NCI-H446 treated with DMSO at 0.1 percent for 48 hours (cell line): ENCODE data around the gene METRN.

ENCODE experiments used
- DNase-seq: peaks from one replicate; lab custom pipeline; 2025; lab: John Stamatoyannopoulos, UW

METRN gene

GRCh38 chr16:714558-715476 is at the start of gene METRN:
Gene METRN (plus strand): TSS chr16:715118. CDS start chr16:715290, 172 bp downstream.
- DNase-seq, result peak; percentile 54

- no peak for DNase-seq
Measured at GRCh38 chr16:666572-666971, 48.3 kb upstream of the METRN start.

DNA sequence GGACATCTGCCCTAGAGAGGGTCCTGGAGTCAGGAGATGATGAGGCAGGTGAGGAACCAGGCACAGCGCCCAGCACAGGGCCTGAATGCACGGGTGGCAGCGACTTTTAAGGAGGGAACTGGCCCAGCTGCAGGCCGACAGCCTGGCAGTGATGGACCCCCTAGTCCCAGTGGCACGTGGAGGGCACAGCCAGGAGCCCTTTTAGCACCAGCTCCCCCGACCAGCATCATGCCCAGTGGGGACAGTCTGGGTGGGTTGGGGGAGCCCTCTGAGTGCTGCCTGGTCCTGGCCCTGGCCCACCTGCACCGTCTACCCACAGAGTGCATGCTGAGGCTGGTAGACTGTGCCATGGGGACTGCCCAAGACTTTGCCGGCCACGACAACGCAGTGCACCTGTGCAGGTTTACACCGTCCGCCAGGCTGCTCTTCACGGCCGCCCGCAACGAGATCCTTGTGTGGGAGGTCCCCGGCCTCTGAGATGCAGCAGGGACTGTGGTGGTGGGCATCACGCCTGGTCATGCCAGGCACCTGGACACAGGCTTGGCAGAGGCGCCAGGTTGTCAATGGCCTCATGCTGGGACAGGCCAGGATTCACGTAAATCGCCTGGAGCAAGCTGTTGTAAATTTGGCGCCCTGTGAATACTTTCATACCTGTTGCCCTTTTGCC is 47.7 kb upstream of the METRN start:
- DNase-seq, result no peak

DNA sequence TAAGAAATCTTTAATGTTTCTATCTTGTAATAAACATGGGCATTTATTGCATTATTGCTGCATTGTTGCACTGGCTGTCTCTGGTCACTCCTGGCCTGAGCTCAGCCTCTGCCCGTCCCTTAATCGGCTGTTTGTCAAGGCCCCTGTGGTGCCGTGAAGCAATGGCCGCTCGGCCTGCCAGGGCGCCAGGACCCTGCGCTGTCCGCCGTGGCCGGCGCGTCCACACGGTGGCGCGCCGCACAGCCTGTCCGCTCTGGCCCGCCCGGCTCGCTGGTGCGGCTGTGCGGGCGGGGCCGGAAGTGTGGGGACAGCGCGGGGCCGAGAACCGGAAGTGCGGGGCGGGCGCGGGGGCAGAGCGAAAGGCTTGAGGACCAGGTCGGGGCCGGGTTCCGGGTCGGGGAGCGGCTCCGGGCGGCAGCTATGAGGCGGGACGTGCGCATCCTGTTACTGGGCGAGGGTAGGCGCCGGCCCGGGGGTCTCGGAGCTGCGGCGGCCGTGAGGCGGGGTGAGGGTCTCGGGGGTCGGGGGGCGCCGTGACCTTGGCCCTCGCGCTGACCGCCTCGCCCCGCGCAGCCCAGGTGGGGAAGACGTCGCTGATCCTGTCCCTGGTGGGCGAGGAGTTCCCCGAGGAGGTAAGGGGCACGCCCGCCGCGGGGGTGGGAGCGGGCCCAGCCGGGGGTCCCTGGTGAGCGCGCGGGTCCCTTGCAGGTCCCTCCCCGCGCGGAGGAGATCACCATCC is 47.0 kb upstream of the METRN start, which contains the start of gene RHOT2:
Gene RHOT2, plus strand, starts transcription at position 353 of the 739 bp plus-strand sequence. Its CDS starts 68 bp downstream, at position 421.
- peak; percentile 69 for DNase-seq

DNA sequence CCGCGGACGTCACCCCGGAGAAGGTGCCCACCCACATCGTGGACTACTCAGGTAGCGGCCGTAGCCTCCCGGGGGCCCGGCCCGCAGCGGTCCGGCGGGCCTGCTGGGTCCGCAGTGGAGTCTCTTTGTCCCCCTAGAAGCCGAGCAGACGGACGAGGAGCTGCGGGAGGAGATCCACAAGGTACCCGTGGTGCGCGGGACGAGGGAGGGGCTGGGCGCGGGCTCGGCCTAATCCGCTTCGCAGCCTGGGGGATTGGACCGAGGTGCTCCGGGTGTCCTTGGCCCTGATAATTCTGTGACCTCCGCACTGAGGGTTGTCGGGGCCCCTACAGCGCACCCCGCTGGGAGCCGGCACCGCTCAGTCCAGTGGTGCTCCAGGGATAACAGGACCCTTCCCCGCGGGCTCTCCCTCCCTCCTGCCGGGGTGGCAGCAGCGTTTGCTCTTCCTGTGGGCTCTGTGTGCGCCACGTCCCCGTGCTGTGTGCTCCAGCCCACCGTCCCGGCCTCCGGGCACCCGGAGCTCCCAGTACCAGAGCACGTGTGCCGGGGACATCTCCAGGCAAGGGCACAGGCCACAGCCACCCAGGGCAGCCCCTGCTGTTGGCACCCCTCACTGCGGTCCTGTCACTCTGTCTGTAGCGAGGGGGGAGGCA is 46.3 kb upstream of the METRN start:
- no peak for DNase-seq

- DNase-seq, result no peak
Measured at GRCh38 chr16:669666-670065, 45.3 kb upstream of the METRN start.

GRCh38 chr16:670485-671352 is 44.2 kb upstream of the METRN start:
- no peak for DNase-seq

DNA sequence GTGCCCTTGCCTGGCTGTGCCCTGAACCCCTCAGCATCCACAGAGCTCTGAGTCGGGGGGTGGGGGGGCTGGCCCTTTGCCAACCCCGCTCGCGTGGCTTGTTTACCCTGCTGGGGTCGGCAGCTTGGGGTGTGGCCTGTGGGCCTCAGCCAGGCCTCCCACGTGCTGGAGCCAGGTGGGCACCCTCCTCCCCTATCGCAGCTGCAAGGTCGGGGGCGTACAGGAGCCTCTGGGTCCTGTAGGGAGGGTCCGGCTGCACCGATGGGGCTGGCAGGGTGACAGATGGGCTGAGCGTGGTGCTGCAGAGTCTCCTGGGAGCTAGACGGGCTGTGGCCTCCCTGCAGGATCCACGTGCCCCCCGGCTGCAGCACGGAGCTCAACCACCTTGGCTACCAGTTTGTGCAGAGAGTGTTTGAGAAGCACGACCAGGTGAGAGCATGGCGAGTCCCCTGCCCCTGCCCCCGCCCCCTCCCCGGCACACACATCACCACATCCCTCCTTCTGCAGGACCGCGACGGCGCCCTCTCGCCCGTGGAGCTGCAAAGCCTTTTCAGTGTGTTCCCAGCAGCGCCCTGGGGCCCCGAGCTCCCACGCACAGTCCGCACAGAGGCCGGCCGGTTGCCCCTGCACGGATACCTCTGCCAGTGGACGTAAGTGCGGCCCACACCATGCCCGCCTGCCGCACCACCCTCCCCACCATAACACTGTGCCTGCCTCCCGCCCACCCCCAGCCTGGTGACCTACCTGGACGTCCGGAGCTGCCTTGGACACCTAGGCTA is 43.4 kb upstream of the METRN start:
- DNase-seq, result no peak

DNA sequence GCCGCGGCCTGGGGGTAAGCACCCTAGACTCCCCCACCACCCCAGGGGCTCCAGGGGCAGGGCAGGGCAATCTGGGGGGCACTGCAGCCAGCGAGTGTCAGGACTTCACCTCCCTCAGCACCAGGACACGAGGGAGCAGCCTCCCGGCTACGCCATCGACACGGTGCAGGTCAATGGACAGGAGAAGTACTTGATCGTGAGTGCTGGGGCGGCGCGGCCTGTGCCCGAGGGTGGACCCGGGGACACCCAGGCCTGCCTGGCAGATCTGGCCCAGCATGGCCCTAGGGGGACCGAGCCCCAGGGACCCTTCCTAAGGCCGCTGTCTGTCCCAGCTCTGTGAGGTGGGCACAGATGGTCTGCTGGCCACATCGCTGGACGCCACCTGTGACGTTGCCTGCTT is 42.5 kb upstream of the METRN start:
- DNase-seq, result no peak

DNA sequence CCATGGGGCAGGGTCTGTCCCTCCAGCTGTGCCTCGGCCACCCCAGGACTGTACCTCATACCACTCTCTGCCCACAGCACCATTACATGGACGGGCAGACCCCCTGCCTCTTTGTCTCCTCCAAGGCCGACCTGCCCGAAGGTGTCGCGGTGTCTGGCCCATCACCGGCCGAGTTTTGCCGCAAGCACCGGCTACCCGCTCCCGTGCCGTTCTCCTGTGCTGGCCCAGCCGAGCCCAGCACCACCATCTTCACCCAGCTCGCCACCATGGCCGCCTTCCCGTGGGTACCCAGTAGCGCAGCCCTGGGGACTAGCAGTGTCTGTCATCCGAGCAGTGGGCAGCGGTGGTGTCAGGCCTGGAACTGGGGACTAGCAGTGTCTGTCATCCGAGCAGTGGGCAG is 42.1 kb upstream of the METRN start:
- DNase-seq, result no peak

- no peak for DNase-seq
Measured at GRCh38 chr16:673399-673991, 41.4 kb upstream of the METRN start.

GRCh38 chr16:674214-674881 is 40.6 kb upstream of the METRN start:
- no peak for DNase-seq

DNA sequence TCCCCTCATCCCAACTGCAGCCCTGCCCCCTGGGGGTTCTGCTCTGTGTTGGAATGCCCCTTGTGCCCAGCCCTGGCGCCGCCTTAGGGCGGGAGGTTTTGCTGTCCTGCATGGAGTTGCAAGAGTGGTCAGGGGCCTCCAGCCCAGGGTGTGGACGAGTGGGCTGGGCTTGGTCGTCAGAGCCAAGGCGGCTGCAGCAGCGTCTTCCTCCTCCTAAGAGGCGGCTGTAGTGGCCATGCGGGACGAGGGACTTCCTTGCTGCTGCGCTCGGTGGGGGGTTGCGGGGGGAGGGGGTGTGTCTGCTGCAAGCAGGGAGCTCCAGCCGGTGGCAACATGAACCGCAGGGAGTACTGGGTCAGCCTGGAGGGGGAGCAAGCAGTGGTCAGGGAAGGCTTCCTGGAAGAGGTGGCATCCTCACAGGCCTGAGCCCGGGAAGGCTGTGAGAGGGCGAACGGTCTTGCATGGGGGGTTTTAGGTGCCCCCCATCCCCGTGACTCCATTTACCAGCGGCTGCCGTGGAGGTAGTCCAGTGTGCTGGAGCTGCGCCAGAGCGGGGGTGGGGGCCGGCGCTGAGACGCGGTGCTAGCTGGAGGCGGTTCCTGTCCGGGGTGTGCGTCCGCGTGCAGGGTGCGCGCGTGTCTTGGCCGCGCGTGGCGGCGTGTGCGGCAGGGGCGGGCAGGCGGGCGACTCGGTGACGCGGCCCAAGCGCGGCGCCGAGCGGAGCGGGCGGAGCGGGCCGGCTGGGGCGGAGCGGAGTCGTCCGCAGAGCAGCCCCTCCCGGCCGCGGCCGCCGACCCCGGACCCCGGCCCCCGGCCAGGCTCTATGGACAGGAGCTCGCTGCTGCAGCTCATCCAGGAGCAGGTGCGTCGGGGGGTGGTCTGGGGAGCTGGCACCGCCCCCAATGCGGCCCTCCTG is 39.7 kb upstream of the METRN start, which contains the start of gene RHBDL1:
Gene RHBDL1, plus strand, starts transcription at position 704 of the 916 bp plus-strand sequence. Its CDS starts 120 bp downstream, at position 824.
- no peak for DNase-seq

DNA sequence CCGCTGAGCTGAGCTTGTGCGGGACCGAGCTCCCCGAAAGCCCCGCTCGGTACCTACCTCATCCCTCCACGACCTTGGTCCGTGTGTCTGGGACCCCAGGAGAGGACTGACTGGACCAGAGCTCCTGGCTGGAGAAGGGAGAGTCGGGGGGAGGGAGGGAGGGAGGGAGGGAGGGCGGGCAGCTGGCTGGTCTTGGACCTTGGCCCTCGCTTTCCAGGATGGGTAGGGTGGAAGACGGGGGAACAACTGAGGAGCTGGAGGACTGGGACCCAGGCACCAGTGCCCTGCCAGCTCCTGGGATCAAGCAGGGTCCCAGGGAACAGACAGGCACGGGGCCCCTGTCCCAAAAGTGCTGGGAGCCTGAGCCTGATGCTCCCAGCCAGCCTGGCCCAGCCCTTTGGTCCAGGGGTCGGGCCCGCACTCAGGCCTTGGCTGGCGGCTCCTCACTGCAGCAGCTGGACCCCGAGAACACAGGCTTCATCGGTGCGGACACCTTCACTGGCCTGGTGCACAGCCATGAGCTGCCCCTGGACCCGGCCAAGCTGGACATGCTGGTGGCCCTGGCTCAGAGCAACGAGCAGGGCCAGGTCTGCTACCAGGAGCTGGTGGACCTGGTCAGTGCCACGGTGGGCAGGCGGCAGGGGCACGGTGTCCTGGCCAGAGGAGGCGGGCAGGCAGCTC is 38.9 kb upstream of the METRN start:
- no peak for DNase-seq

DNA sequence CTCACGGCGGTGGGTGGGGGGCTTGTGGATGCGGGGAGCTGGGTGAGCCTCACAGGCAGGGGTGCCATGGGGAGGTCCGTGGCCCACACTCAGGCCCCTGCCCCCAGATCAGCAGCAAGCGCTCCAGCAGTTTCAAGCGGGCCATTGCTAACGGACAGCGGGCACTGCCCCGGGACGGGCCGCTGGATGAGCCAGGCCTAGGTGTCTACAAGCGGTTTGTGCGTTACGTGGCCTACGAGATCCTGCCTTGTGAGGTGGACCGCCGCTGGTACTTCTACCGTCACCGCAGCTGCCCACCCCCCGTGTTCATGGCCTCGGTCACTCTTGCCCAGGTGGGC is 38.4 kb upstream of the METRN start:
- no peak for DNase-seq

DNA sequence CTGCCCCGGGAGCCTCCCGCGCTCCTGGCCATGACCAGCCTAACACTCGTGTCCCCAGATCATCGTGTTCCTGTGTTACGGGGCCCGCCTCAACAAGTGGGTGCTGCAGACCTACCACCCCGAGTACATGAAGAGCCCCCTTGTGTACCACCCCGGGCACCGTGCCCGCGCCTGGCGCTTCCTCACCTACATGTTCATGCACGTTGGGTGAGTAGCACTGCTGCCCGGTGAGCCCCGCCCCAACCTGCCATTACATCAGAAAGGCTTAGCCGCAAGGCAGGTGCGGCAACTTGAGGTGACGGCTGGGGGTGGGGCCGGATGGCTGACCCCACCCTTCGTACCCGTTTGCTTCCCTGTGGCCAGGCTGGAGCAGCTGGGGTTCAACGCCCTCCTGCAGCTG is 38.0 kb upstream of the METRN start:
- no peak for DNase-seq
